ENCODE measurements around the gene ARHGDIA.

The ARHGDIA gene

GRCh38 chr17:81858170-81858966 lies 12.8 kb downstream of the ARHGDIA start:
- DNase-seq (ENCODE audit: low read depth, low spot score) = no peak
- TF ChIP-seq CTCF (IDR thresholded peaks at IDR 0.05; ENCODE audit: low read depth, low read length) = no peak
- in situ Hi-C loops (cut with HindIII; ENCODE audit: low sequenced_read_pairs) = no loop called here
- H3K4me3 ChIP-seq (ENCODE audit: low read depth, low read length) = peak overlapping the region; percentile 67

GRCh38 chr17:81854974-81855774 lies 16.0 kb downstream of the ARHGDIA start:
- DNase-seq (ENCODE audit: low read depth, low spot score) = no peak
- no peak for TF ChIP-seq CTCF (IDR thresholded peaks at IDR 0.05; ENCODE audit: low read depth, low read length)
- no peak overlapping the region for H3K4me3 ChIP-seq (ENCODE audit: low read depth, low read length)
- in situ Hi-C loops (cut with HindIII; ENCODE audit: low sequenced_read_pairs) = no loop called here

- TF ChIP-seq CTCF (IDR thresholded peaks at IDR 0.05; ENCODE audit: low read depth, low read length) = no peak
- in situ Hi-C loops (cut with HindIII; ENCODE audit: low sequenced_read_pairs) = no loop called here
- no peak overlapping the region for H3K4me3 ChIP-seq (ENCODE audit: low read depth, low read length)
- DNase-seq (ENCODE audit: low read depth, low spot score) = no peak
These were observed 18.9 kb downstream of the ARHGDIA start for GRCh38 chr17:81852237-81852636.

- no peak for DNase-seq (ENCODE audit: low read depth, low spot score)
- in situ Hi-C loops (cut with HindIII; ENCODE audit: low sequenced_read_pairs) = no loop called here
- TF ChIP-seq CTCF (IDR thresholded peaks at IDR 0.05; ENCODE audit: low read depth, low read length) = no peak
- no peak overlapping the region for H3K4me3 ChIP-seq (ENCODE audit: low read depth, low read length)
These were observed 19.7 kb downstream of the ARHGDIA start for GRCh38 chr17:81851423-81851822.

GRCh38 chr17:81849457-81849856 lies 21.7 kb downstream of the ARHGDIA start:
- H3K4me3 ChIP-seq (ENCODE audit: low read depth, low read length) = no peak overlapping the region
- TF ChIP-seq CTCF (IDR thresholded peaks at IDR 0.05; ENCODE audit: low read depth, low read length) = no peak
- DNase-seq (ENCODE audit: low read depth, low spot score) = no peak
- in situ Hi-C loops (cut with HindIII; ENCODE audit: low sequenced_read_pairs) = no loop called here

GRCh38 chr17:81846743-81847689 lies 24.1 kb downstream of the ARHGDIA start:
- TF ChIP-seq CTCF (IDR thresholded peaks at IDR 0.05; ENCODE audit: low read depth, low read length) = no peak
- DNase-seq (ENCODE audit: low read depth, low spot score) = no peak
- H3K4me3 ChIP-seq (ENCODE audit: low read depth, low read length) = no peak overlapping the region
- in situ Hi-C loops (cut with HindIII; ENCODE audit: low sequenced_read_pairs) = no loop called here

Measured in astrocyte of the spinal cord (primary cell).